ENCODE measurements around the gene RASSF7.

GRCh38 chr11:550021-550745, 10.6 kb upstream of the RASSF7 start:
- TF ChIP-seq RAD21 (conservative IDR thresholded peaks at IDR 0.05 in 1 of 2, IDR thresholded peaks at IDR 0.05 in 1 of 2) (no peak), CHD4 (IDR thresholded peaks at IDR 0.05; ENCODE audit: borderline replicate concordance) (no peak), RCOR1 (IDR thresholded peaks at IDR 0.05; ENCODE audit: low read depth, low read length) (no peak), EHMT2 (IDR thresholded peaks at IDR 0.05; ENCODE audit: low read depth) (no peak)
- TF ChIP-seq, protein P1, sequence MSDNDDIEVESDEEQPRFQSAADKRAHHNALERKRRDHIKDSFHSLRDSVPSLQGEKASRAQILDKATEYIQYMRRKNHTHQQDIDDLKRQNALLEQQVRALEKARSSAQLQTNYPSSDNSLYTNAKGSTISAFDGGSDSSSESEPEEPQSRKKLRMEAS (IDR thresholded peaks at IDR 0.05) = no peak
